Hepatic stellate cell (primary cell): ENCODE results near the gene DMXL2.
"Not testable (repeated sequence)": the region's sequence is repeated elsewhere in the genome, so short reads cannot be mapped to it uniquely, and the experiment has no call there.

ENCODE experiments used
- DNase-seq: peaks from one replicate; pipeline ENCODE4 v3.0.0; 2011; ENCODE audit warnings: low spot score

The DMXL2 gene

GRCh38 chr15:51621936-51622603 is 501 bp downstream of the DMXL2 start:
- peak; percentile 63 for DNase-seq

- DNase-seq = peak; percentile 5
Measured at GRCh38 chr15:51621155-51621765, 1.3 kb downstream of the DMXL2 start.

GRCh38 chr15:51620641-51621040 is 1.9 kb downstream of the DMXL2 start:
- DNase-seq = no peak

- DNase-seq = no peak
Measured at GRCh38 chr15:51620122-51620521, 2.4 kb downstream of the DMXL2 start.

- no peak for DNase-seq
Measured at GRCh38 chr15:51619331-51620035, 3.1 kb downstream of the DMXL2 start.

GRCh38 chr15:51617886-51618285 is 4.7 kb downstream of the DMXL2 start:
- DNase-seq = no peak

- DNase-seq = no peak
Measured at GRCh38 chr15:51613951-51614350, 8.6 kb downstream of the DMXL2 start.

GRCh38 chr15:51612669-51613068 is 9.9 kb downstream of the DMXL2 start:
- not testable (repeated sequence) for DNase-seq

GRCh38 chr15:51603462-51603948 is 19.1 kb downstream of the DMXL2 start:
- not testable (repeated sequence) for DNase-seq

GRCh38 chr15:51603002-51603401 is 19.6 kb downstream of the DMXL2 start:
- DNase-seq = no peak

- DNase-seq = no peak
Measured at GRCh38 chr15:51602484-51602883, 20.1 kb downstream of the DMXL2 start.

- no peak for DNase-seq
Measured at GRCh38 chr15:51601801-51602200, 20.8 kb downstream of the DMXL2 start.

GRCh38 chr15:51600114-51600513 is 22.5 kb downstream of the DMXL2 start:
- DNase-seq = no peak

- DNase-seq = no peak
Measured at GRCh38 chr15:51589881-51590568, 32.5 kb downstream of the DMXL2 start.

- no peak for DNase-seq
Measured at GRCh38 chr15:51588966-51589365, 33.6 kb downstream of the DMXL2 start.

GRCh38 chr15:51585986-51586385 is 36.6 kb downstream of the DMXL2 start:
- no peak for DNase-seq

- DNase-seq = no peak
Measured at GRCh38 chr15:51580982-51581381, 41.6 kb downstream of the DMXL2 start.

GRCh38 chr15:51580385-51580784 is 42.2 kb downstream of the DMXL2 start:
- no peak for DNase-seq

- DNase-seq = no peak
Measured at GRCh38 chr15:51579012-51579411, 43.6 kb downstream of the DMXL2 start.

GRCh38 chr15:51577636-51578304 is 44.8 kb downstream of the DMXL2 start:
- no peak for DNase-seq

GRCh38 chr15:51576911-51577500 is 45.6 kb downstream of the DMXL2 start:
- no peak for DNase-seq
